ENCODE results near the gene DCAF12L1.

The DCAF12L1 gene

GRCh38 chrX:126551306-126551705 lies 1.3 kb downstream of the DCAF12L1 start:
- Histone ChIP-seq H3K9me3 (ENCODE audit: severe bottlenecking) (no peaks in the 10 kb centered on the region), H3K27ac (ENCODE audit: poor library complexity, severe bottlenecking) (no peak overlapping the region), H3K4me1 (ENCODE audit: insufficient read depth, poor library complexity, severe bottlenecking) (no peaks in the 10 kb centered on the region), H3K36me3 (ENCODE audit: low read depth) (no peaks in the 10 kb centered on the region), H3K4me3 (ENCODE audit: severe bottlenecking) (no peak overlapping the region), H3K27me3 (ENCODE audit: insufficient read depth, poor library complexity, severe bottlenecking) (no peaks in the 10 kb centered on the region)
- DNase-seq (ENCODE audit: low spot score) (peak; percentile 15), ATAC-seq (ENCODE audit: low read depth) (no peak)
- no peak for TF ChIP-seq CTCF (IDR thresholded peaks at IDR 0.05; ENCODE audit: poor library complexity, severe bottlenecking)

- Histone ChIP-seq H3K4me1 (ENCODE audit: insufficient read depth, poor library complexity, severe bottlenecking) (no peaks in the 10 kb centered on the region), H3K9me3 (ENCODE audit: severe bottlenecking) (no peaks in the 10 kb centered on the region), H3K27me3 (ENCODE audit: insufficient read depth, poor library complexity, severe bottlenecking) (no peaks in the 10 kb centered on the region), H3K4me3 (ENCODE audit: severe bottlenecking) (no peak overlapping the region), H3K27ac (ENCODE audit: poor library complexity, severe bottlenecking) (no peak overlapping the region), H3K36me3 (ENCODE audit: low read depth) (no peaks in the 10 kb centered on the region)
- TF ChIP-seq CTCF (IDR thresholded peaks at IDR 0.05; ENCODE audit: poor library complexity, severe bottlenecking), result no peak
- DNase-seq (ENCODE audit: low spot score), result no peak
- no peak for ATAC-seq (ENCODE audit: low read depth)
Measured at GRCh38 chrX:126550816-126551215, 1.8 kb downstream of the DCAF12L1 start.

- H3K27ac ChIP-seq (ENCODE audit: poor library complexity, severe bottlenecking), result no peak overlapping the region
Measured at GRCh38 chrX:126509923-126510322, 42.7 kb downstream of the DCAF12L1 start.

More at GRCh38 chrX:126509923-126510322, 42.7 kb downstream of the DCAF12L1 start:
- ATAC-seq (ENCODE audit: low read depth), result no peak
- H3K9me3 ChIP-seq (ENCODE audit: severe bottlenecking), result no peaks in the 10 kb centered on the region
- no peaks in the 10 kb centered on the region for H3K4me1 ChIP-seq (ENCODE audit: insufficient read depth, poor library complexity, severe bottlenecking)
- TF ChIP-seq CTCF (IDR thresholded peaks at IDR 0.05; ENCODE audit: poor library complexity, severe bottlenecking), result no peak
- no peaks in the 10 kb centered on the region for H3K36me3 ChIP-seq (ENCODE audit: low read depth)
- H3K4me3 ChIP-seq (ENCODE audit: severe bottlenecking), result no peak overlapping the region
- DNase-seq (ENCODE audit: low spot score), result no peak
- no peaks in the 10 kb centered on the region for H3K27me3 ChIP-seq (ENCODE audit: insufficient read depth, poor library complexity, severe bottlenecking)

All from RWPE2 (cell line).